ENCODE data around the gene LRRC8C. TPM values are rescaled to one million over a fixed set of nuclear protein-coding genes. Genes with fewer than 3 reads are reported as not detected.
"Not testable (repeated sequence)": the region's sequence is repeated elsewhere in the genome, so short reads cannot be mapped to it uniquely, and the experiment has no call there.

The LRRC8C gene
- total RNA-seq, 1 experiment from 2014 or later = 3.0 TPM

- no peak for DNase-seq (ENCODE audit: low spot score)
These were observed 70.5 kb downstream of the LRRC8C start for GRCh38 chr1:89703469-89703868.

- no peak for DNase-seq (ENCODE audit: low spot score)
These were observed 71.1 kb downstream of the LRRC8C start for GRCh38 chr1:89704014-89704413.

GRCh38 chr1:89704885-89705284, 72.0 kb downstream of the LRRC8C start:
- not testable (repeated sequence) for DNase-seq (ENCODE audit: low spot score)

GRCh38 chr1:89705901-89706699, 73.2 kb downstream of the LRRC8C start:
- DNase-seq (ENCODE audit: low spot score) = no peak

- DNase-seq (ENCODE audit: low spot score) = no peak
These were observed 73.7 kb downstream of the LRRC8C start for GRCh38 chr1:89706700-89707012.

- DNase-seq (ENCODE audit: low spot score) = no peak
These were observed 75.9 kb downstream of the LRRC8C start for GRCh38 chr1:89708751-89709375.

- no peak for DNase-seq (ENCODE audit: low spot score)
These were observed 77.7 kb downstream of the LRRC8C start for GRCh38 chr1:89710498-89711139.

GRCh38 chr1:89711140-89711778, 78.3 kb downstream of the LRRC8C start:
- no peak for DNase-seq (ENCODE audit: low spot score)

GRCh38 chr1:89712420-89712819, 79.5 kb downstream of the LRRC8C start:
- DNase-seq (ENCODE audit: low spot score) = no peak

GRCh38 chr1:89715677-89716076, 82.8 kb downstream of the LRRC8C start:
- no peak for DNase-seq (ENCODE audit: low spot score)

GRCh38 chr1:89719502-89720306, 86.8 kb downstream of the LRRC8C start:
- peak; percentile 19 for DNase-seq (ENCODE audit: low spot score)

- DNase-seq (ENCODE audit: low spot score) = no peak
These were observed 87.9 kb downstream of the LRRC8C start for GRCh38 chr1:89720839-89721238.

- peak; percentile 51 for DNase-seq (ENCODE audit: low spot score)
These were observed 88.4 kb downstream of the LRRC8C start for GRCh38 chr1:89721351-89721750.

- DNase-seq (ENCODE audit: low spot score) = no peak
These were observed 90.2 kb downstream of the LRRC8C start for GRCh38 chr1:89723144-89723543.

GRCh38 chr1:89723863-89724262, 90.9 kb downstream of the LRRC8C start:
- DNase-seq (ENCODE audit: low spot score) = no peak

- DNase-seq (ENCODE audit: low spot score) = peak; percentile 19
These were observed 91.6 kb downstream of the LRRC8C start for GRCh38 chr1:89724369-89725010.

GRCh38 chr1:89725011-89725370, 92.1 kb downstream of the LRRC8C start:
- DNase-seq (ENCODE audit: low spot score) = peak; percentile 29

- no peak for DNase-seq (ENCODE audit: low spot score)
These were observed 92.7 kb downstream of the LRRC8C start for GRCh38 chr1:89725631-89726030.

GRCh38 chr1:89727517-89728312, 94.8 kb downstream of the LRRC8C start:
- no peak for DNase-seq (ENCODE audit: low spot score)

GRCh38 chr1:89728381-89728780, 95.5 kb downstream of the LRRC8C start:
- no peak for DNase-seq (ENCODE audit: low spot score)

All from A172 (cell line).